Measurements from ENCODE around the gene CNTN4. TPM values are rescaled to one million over a fixed set of nuclear protein-coding genes. Genes with fewer than 3 reads are reported as not detected.

The CNTN4 gene
- total RNA-seq, 1 donor from 2014 or later: 48.3 TPM

DNA sequence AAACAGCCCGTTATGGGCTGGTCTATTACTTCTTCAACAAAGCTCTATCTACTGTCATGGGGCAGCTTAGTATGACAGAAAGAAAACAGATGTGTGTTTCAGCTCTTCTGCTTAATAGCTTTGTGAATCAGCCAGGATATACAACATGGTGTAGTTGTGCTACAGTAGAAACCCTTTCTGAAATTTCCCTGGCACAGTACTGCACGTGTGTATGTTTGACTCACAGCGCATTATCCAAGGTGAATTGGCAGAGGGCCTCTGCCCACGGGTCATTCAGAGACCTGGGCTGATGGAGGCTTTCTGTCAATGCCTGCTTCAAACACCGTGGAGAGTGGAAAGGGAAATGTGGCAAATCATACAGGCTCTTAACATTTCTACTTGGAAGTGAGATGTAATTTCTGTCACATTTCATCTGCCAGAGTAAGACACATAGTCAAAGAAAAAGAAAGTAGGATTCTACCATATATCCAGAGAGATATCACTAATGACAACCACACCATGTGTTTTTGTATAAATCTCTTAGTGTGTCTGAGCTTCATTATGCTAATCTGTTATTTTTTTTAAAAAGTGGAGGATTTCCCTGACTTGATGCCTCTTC, 505.1 kb downstream of the CNTN4 start:
- peaks cover 21% of the 10 kb centered on the region for H3K9me3 Mint-ChIP-seq (ENCODE audit: unreplicated experiment)
- H3K4me3 Mint-ChIP-seq (ENCODE audit: unreplicated experiment): no peak overlapping the region
- no peak for DNase-seq (ENCODE audit: extremely low spot score, unreplicated experiment)
- H3K4me1 Mint-ChIP-seq (ENCODE audit: unreplicated experiment): no peaks in the 10 kb centered on the region
- no peaks in the 10 kb centered on the region for H3K27me3 Mint-ChIP-seq (ENCODE audit: unreplicated experiment)
- no peak overlapping the region for H3K27ac Mint-ChIP-seq (ENCODE audit: unreplicated experiment)
- no peaks in the 10 kb centered on the region for H3K36me3 Mint-ChIP-seq (ENCODE audit: unreplicated experiment)
- TF ChIP-seq, protein P1, sequence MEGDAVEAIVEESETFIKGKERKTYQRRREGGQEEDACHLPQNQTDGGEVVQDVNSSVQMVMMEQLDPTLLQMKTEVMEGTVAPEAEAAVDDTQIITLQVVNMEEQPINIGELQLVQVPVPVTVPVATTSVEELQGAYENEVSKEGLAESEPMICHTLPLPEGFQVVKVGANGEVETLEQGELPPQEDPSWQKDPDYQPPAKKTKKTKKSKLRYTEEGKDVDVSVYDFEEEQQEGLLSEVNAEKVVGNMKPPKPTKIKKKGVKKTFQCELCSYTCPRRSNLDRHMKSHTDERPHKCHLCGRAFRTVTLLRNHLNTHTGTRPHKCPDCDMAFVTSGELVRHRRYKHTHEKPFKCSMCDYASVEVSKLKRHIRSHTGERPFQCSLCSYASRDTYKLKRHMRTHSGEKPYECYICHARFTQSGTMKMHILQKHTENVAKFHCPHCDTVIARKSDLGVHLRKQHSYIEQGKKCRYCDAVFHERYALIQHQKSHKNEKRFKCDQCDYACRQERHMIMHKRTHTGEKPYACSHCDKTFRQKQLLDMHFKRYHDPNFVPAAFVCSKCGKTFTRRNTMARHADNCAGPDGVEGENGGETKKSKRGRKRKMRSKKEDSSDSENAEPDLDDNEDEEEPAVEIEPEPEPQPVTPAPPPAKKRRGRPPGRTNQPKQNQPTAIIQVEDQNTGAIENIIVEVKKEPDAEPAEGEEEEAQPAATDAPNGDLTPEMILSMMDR (IDR thresholded peaks at IDR 0.05): no peak

DNA sequence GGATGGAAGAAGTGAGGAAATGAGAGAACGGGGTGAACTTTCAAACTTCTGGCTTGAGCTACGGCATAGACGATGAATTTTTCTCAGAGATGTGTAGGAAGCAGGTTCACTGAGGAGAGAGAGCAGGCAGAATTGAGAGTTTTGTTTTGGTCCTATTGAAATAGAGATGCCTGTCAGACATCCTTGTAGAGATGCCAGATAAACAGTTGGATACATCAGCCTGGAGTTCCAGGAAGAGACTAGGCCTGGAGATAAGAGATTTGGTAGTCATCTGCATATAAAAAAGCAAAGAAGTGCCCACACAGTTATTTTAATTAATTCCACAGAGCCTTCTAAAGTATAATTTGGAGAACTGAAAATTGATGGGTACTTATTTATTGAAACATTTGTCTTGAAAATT, 515.9 kb downstream of the CNTN4 start:
- no peaks in the 10 kb centered on the region for H3K4me1 Mint-ChIP-seq (ENCODE audit: unreplicated experiment)
- H3K36me3 Mint-ChIP-seq (ENCODE audit: unreplicated experiment): no peaks in the 10 kb centered on the region
- no peaks in the 10 kb centered on the region for H3K27me3 Mint-ChIP-seq (ENCODE audit: unreplicated experiment)
- TF ChIP-seq, protein P1 (IDR thresholded peaks at IDR 0.05): no peak
- peaks cover 26% of the 10 kb centered on the region for H3K9me3 Mint-ChIP-seq (ENCODE audit: unreplicated experiment)
- no peak overlapping the region for H3K4me3 Mint-ChIP-seq (ENCODE audit: unreplicated experiment)
- no peak overlapping the region for H3K27ac Mint-ChIP-seq (ENCODE audit: unreplicated experiment)
- DNase-seq (ENCODE audit: extremely low spot score, unreplicated experiment): no peak

DNA sequence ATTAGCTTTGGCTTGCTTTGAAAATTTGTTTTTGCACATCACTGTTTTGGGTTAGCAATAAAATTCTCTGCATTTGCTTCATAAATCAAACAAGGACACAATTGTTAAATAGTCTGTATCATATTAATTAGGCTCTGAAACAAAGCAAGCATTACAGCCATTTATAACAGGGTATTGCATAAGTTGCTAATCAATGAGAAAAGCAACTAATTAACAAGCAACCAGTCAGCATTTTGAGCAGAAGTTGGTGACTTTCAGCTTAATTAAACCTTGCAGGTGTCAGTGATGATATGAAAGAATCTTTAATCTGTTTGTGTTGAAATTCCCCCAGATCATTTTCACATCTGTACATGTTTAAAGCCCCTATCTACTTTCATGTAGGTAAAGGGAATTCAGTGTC, 516.4 kb downstream of the CNTN4 start:
- Mint-ChIP-seq H3K9me3 (ENCODE audit: unreplicated experiment) (peaks cover 26% of the 10 kb centered on the region), H3K27me3 (ENCODE audit: unreplicated experiment) (no peaks in the 10 kb centered on the region), H3K36me3 (ENCODE audit: unreplicated experiment) (no peaks in the 10 kb centered on the region), H3K4me1 (ENCODE audit: unreplicated experiment) (no peaks in the 10 kb centered on the region), H3K4me3 (ENCODE audit: unreplicated experiment) (no peak overlapping the region), H3K27ac (ENCODE audit: unreplicated experiment) (no peak overlapping the region)
- DNase-seq (ENCODE audit: extremely low spot score, unreplicated experiment): no peak
- TF ChIP-seq, protein P1 (IDR thresholded peaks at IDR 0.05): no peak

DNA sequence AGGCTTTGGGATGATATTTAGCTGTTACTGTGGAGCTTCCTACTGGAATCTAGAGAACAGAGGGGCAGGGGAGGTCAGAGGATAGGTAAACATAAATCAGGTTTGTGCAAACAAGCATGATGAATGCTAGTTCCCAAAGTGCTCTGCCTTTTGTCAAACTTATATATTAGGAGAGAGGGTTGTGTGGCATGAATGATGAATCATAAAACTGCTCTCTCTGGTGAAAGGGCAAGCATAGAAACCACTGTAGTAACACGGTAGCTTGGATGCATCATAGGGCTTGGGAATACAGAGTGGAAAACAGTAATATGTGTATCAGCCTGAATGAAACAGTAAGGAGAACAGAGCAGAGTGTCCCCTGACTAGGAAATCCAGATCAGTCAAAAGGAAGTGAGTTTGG, 524.8 kb downstream of the CNTN4 start:
- TF ChIP-seq, protein P1 (IDR thresholded peaks at IDR 0.05): no peak
- DNase-seq (ENCODE audit: extremely low spot score, unreplicated experiment): no peak
- H3K9me3 Mint-ChIP-seq (ENCODE audit: unreplicated experiment): peaks cover 13% of the 10 kb centered on the region
- H3K27me3 Mint-ChIP-seq (ENCODE audit: unreplicated experiment): no peaks in the 10 kb centered on the region
- no peak overlapping the region for H3K4me3 Mint-ChIP-seq (ENCODE audit: unreplicated experiment)
- H3K36me3 Mint-ChIP-seq (ENCODE audit: unreplicated experiment): no peaks in the 10 kb centered on the region
- H3K27ac Mint-ChIP-seq (ENCODE audit: unreplicated experiment): no peak overlapping the region
- H3K4me1 Mint-ChIP-seq (ENCODE audit: unreplicated experiment): no peaks in the 10 kb centered on the region

DNA sequence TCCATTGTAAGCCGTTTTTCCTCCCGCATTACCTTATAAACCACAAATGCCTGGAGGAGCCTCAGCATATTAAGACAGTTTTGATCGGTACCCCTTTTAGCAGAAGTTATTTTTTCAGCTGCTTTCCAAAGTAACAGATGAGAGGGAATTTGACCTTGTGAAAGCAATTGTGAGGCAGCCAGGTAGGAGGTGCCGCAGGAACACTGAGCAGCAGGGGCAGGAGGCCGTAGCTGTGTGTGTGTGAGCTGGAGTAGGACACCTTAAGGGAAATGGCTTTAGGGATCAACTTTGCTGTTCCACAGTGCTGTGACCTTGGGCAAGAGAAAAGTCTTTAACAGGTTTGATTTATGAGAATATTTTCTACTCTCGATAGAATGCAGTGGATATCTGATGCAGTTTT, 529.5 kb downstream of the CNTN4 start:
- TF ChIP-seq, protein P1 (IDR thresholded peaks at IDR 0.05): no peak
- no peaks in the 10 kb centered on the region for H3K4me1 Mint-ChIP-seq (ENCODE audit: unreplicated experiment)
- no peak overlapping the region for H3K4me3 Mint-ChIP-seq (ENCODE audit: unreplicated experiment)
- peaks cover 22% of the 10 kb centered on the region for H3K9me3 Mint-ChIP-seq (ENCODE audit: unreplicated experiment)
- no peaks in the 10 kb centered on the region for H3K36me3 Mint-ChIP-seq (ENCODE audit: unreplicated experiment)
- H3K27ac Mint-ChIP-seq (ENCODE audit: unreplicated experiment): no peak overlapping the region
- DNase-seq (ENCODE audit: extremely low spot score, unreplicated experiment): no peak
- H3K27me3 Mint-ChIP-seq (ENCODE audit: unreplicated experiment): no peaks in the 10 kb centered on the region

Data from osteocyte (in vitro differentiated cells).